ENCODE data around the gene CDH23. TPM values are rescaled to one million over a fixed set of nuclear protein-coding genes. Genes with fewer than 3 reads are reported as not detected.
A peak's percentile ranks its signal among the peaks of the same experiment; 100 is the strongest.

The CDH23 gene
- total and polyA plus RNA-seq, 9 of the 15 experiments (the other 6 are each of a cell fraction or from before 2014, with no cell fraction given) = 0.18 to 1.2 (median 0.47) TPM

GRCh38 chr10:71635251-71635866 is 238.6 kb downstream of the CDH23 start (continued):
- TF ChIP-seq GTF2B (IDR thresholded peaks at IDR 0.05; ENCODE audit: extremely low read depth, insufficient read length) (no peak), FOXP4 (CRISPR knock-in tag; IDR thresholded peaks at IDR 0.05; ENCODE audit: borderline replicate concordance) (no peak), ZBTB34 (CRISPR knock-in tag; IDR thresholded peaks at IDR 0.05) (no peak), ZC3H8 (IDR thresholded peaks at IDR 0.05) (0 out of 2 replicates have a peak, but pooled peaks have one; percentile 83), MAZ (CRISPR knock-in tag; conservative IDR thresholded peaks at IDR 0.05 in 1 of 2, IDR thresholded peaks at IDR 0.05 in 1 of 2) (peak; percentile 78 to 90), ZNF518B (CRISPR knock-in tag; IDR thresholded peaks at IDR 0.05) (no peak), FOXK1 (CRISPR knock-in tag; IDR thresholded peaks at IDR 0.05; ENCODE audit: borderline replicate concordance) (no peak), JUN (IDR thresholded peaks at IDR 0.05; ENCODE audit: borderline replicate concordance, low read depth, low read length) (no peak), JUN (CRISPR knock-in tag; IDR thresholded peaks at IDR 0.05; ENCODE audit: borderline replicate concordance) (no peak), NR4A1 (CRISPR knock-in tag; IDR thresholded peaks at IDR 0.05) (no peak), NR4A1 (tag; IDR thresholded peaks at IDR 0.05) (0 out of 2 replicates have a peak, but pooled peaks have one; percentile 69), TOE1 (IDR thresholded peaks at IDR 0.05; ENCODE audit: borderline replicate concordance) (peak; percentile 88), TOE1 (CRISPR knock-in tag; IDR thresholded peaks at IDR 0.05; ENCODE audit: borderline replicate concordance, low read depth) (no peak), ARHGAP35 (IDR thresholded peaks at IDR 0.05; ENCODE audit: partially characterized antibody) (no peak), ILK (tag; IDR thresholded peaks at IDR 0.05; ENCODE audit: borderline replicate concordance, low read depth) (no peak), PHTF2 (CRISPR knock-in tag; IDR thresholded peaks at IDR 0.05) (no peak), ZNF184 (CRISPR knock-in tag; IDR thresholded peaks at IDR 0.05) (no peak), KAT2B (IDR thresholded peaks at IDR 0.05; ENCODE audit: low read depth, low read length) (no peak), XRCC4 (IDR thresholded peaks at IDR 0.05; ENCODE audit: extremely low read depth, insufficient read depth, insufficient read length) (no peak), STAG1 (CRISPR knock-in tag; IDR thresholded peaks at IDR 0.05; ENCODE audit: borderline replicate concordance) (no peak), DACH1 (IDR thresholded peaks at IDR 0.05; ENCODE audit: partially characterized antibody) (no peak)
